ENCODE results near the gene AVPR2.

AVPR2 gene

GRCh38 chrX:153953892-153954557, 49.6 kb downstream of the AVPR2 start:
- TF ChIP-seq CTCF (IDR thresholded peaks at IDR 0.05): no peak

GRCh38 chrX:153954558-153955227, 50.2 kb downstream of the AVPR2 start:
- TF ChIP-seq CTCF (IDR thresholded peaks at IDR 0.05): no peak

- no peak for TF ChIP-seq CTCF (IDR thresholded peaks at IDR 0.05)
Measured at GRCh38 chrX:153955228-153955732, 50.8 kb downstream of the AVPR2 start.

- TF ChIP-seq CTCF (IDR thresholded peaks at IDR 0.05): no peak
Measured at GRCh38 chrX:153956044-153956907, 51.8 kb downstream of the AVPR2 start.

Data from LNCAP (cell line).